HepG2 (cell line): ENCODE results near the gene RPAP3. TPM values are rescaled to one million over a fixed set of nuclear protein-coding genes. Genes with fewer than 3 reads are reported as not detected.

ENCODE experiments used
- ESRRA ChIP-seq: sonication (generic); formaldehyde crosslinking; IDR thresholded peaks from 2 replicates; pipeline ENCODE4 v1.5.1; 2020; ENCODE audit warnings: mild to moderate bottlenecking, low read depth, missing genetic modification reagents
- FOSL2 ChIP-seq: sonication (generic); formaldehyde crosslinking; IDR thresholded peaks from 2 replicates; pipeline ENCODE4 v1.4.0; 2020; ENCODE audit warnings: missing genetic modification reagents
- KAT7 ChIP-seq: IDR thresholded peaks from 2 replicates; pipeline ENCODE4 v1.6.1; 2018; ENCODE audit warnings: borderline replicate concordance, missing compliant biosample characterization
- THAP11 ChIP-seq: IDR thresholded peaks from 2 replicates; pipeline ENCODE4 v1.6.1; 2016; ENCODE audit warnings: missing biosample characterization, missing genetic modification reagents
- TRIM22 ChIP-seq: fragments of 450-650 bp; IDR thresholded peaks from 2 replicates; pipeline ENCODE4 v1.6.1; 2017
- YEATS2 ChIP-seq: sonication (generic); formaldehyde crosslinking; IDR thresholded peaks from 2 replicates; pipeline ENCODE4 v1.4.0; 2020; ENCODE audit warnings: missing genetic modification reagents, borderline replicate concordance
- ZNF142 ChIP-seq: sonication (generic); formaldehyde crosslinking; IDR thresholded peaks from 2 replicates; pipeline ENCODE4 v1.4.0; 2020; ENCODE audit warnings: missing genetic modification reagents
- ZNF225 ChIP-seq: sonication (generic); formaldehyde crosslinking; IDR thresholded peaks from 2 replicates; pipeline ENCODE4 v1.4.0; 2020; ENCODE audit warnings: mild to moderate bottlenecking, missing genetic modification reagents
- ZNF264 ChIP-seq: sonication (generic); formaldehyde crosslinking; IDR thresholded peaks from 2 replicates; pipeline ENCODE4 v1.4.0; 2020; ENCODE audit warnings: missing genetic modification reagents
- ZNF331 ChIP-seq: sonication (generic); formaldehyde crosslinking; IDR thresholded peaks from 2 replicates; pipeline ENCODE4 v1.4.0; 2020; ENCODE audit warnings: missing genetic modification reagents
- ZNF639 ChIP-seq: conservative IDR thresholded peaks from 2 replicates; pipeline ENCODE4 v1.6.1; 2018; ENCODE audit warnings: missing genetic modification reagents
- ZNF800 ChIP-seq: sonication (generic); formaldehyde crosslinking; IDR thresholded peaks from 2 replicates; pipeline ENCODE4 v1.4.0; 2020; ENCODE audit warnings: missing genetic modification reagents
- ZNF816 ChIP-seq: sonication (generic); formaldehyde crosslinking; IDR thresholded peaks from 2 replicates; pipeline ENCODE4 v1.8.0; 2022; ENCODE audit warnings: missing genetic modification reagents, mild to moderate bottlenecking, borderline replicate concordance
- polyA plus RNA-seq, 8 experiments: library from polyadenylated mRNA; depleted of rRNA in 3 of 8; stranded (reverse) in 7 of 8; unstranded in 1 of 8; fragments of >200 nt; fragmentation: Illumina TruSeq in 4 of 8; extraction: Trizol in 4 of 8; gene quantifications; 2 replicates each; pipeline versions ENCODE4 v1.2.1 to v1.2.3, GENCODE V29; 2011 to 2016; ENCODE audit warnings: low read depth in 4 of 8, missing spikeins in 1 of 8, mixed read lengths in 1 of 8; ENCODE audit not compliant: insufficient read depth in 1 of 8
- total RNA-seq, 5 experiments: library from RNA; depleted of rRNA; stranded (reverse); fragments of >200 nt; fragmentation: Illumina TruSeq; extraction: Trizol; gene quantifications; 2 replicates each; pipeline ENCODE4 v1.2.3, GENCODE V29; 2016; ENCODE audit warnings: low read depth in 1 of 5
- TF ChIP-seq, protein P1 (sequence below): sonication (generic); formaldehyde crosslinking; IDR thresholded peaks from 2 replicates; pipeline ENCODE4 v1.5.0; 2020; ENCODE audit warnings: missing genetic modification reagents
- TF ChIP-seq, protein P2 (sequence below): sonication (generic); IDR thresholded peaks from 2 replicates; pipeline ENCODE4 v1.6.1; 2016; ENCODE audit warnings: low read depth, borderline replicate concordance

The RPAP3 gene
- total and polyA plus RNA-seq, 2 of the 13 experiments (the other 11 are each of a cell fraction or from before 2014, with no cell fraction given): 8.8 to 32.8 TPM

GRCh38 chr12:47652521-47653234, 53.2 kb downstream of the RPAP3 start (continued):
- TF ChIP-seq ZNF639 (CRISPR knock-in tag): no peak
- 0 out of 2 replicates have a peak, but pooled peaks have one; percentile 49 for TF ChIP-seq KAT7 (CRISPR knock-in tag)
- no peak for TF ChIP-seq ZNF816
- 0 out of 2 replicates have a peak, but pooled peaks have one; percentile 38 for TF ChIP-seq THAP11 (CRISPR knock-in tag)
- peak; percentile 63; the same call in 1 of the 2 replicates for TF ChIP-seq ESRRA (CRISPR knock-in tag)
- TF ChIP-seq, protein P1, sequence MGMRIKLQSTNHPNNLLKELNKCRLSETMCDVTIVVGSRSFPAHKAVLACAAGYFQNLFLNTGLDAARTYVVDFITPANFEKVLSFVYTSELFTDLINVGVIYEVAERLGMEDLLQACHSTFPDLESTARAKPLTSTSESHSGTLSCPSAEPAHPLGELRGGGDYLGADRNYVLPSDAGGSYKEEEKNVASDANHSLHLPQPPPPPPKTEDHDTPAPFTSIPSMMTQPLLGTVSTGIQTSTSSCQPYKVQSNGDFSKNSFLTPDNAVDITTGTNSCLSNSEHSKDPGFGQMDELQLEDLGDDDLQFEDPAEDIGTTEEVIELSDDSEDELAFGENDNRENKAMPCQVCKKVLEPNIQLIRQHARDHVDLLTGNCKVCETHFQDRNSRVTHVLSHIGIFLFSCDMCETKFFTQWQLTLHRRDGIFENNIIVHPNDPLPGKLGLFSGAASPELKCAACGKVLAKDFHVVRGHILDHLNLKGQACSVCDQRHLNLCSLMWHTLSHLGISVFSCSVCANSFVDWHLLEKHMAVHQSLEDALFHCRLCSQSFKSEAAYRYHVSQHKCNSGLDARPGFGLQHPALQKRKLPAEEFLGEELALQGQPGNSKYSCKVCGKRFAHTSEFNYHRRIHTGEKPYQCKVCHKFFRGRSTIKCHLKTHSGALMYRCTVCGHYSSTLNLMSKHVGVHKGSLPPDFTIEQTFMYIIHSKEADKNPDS: peak; percentile 82
- no peak for TF ChIP-seq TRIM22
- TF ChIP-seq, protein P2, sequence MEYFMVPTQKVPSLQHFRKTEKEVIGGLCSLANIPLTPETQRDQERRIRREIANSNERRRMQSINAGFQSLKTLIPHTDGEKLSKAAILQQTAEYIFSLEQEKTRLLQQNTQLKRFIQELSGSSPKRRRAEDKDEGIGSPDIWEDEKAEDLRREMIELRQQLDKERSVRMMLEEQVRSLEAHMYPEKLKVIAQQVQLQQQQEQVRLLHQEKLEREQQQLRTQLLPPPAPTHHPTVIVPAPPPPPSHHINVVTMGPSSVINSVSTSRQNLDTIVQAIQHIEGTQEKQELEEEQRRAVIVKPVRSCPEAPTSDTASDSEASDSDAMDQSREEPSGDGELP: peak; percentile 93
- 0 out of 2 replicates have a peak, but pooled peaks have one; percentile 54 for TF ChIP-seq ZNF142
- TF ChIP-seq YEATS2 (CRISPR knock-in tag): peak; percentile 56; the same call in 1 of the 2 replicates
- no peak for TF ChIP-seq ZNF225 (CRISPR knock-in tag)
- peak; percentile 84 for TF ChIP-seq ZNF331 (CRISPR knock-in tag)
- TF ChIP-seq ZNF800 (CRISPR knock-in tag): 0 out of 2 replicates have a peak, but pooled peaks have one; percentile 27
- TF ChIP-seq FOSL2 (CRISPR knock-in tag): peak; percentile 40; the same call in 1 of the 2 replicates
- peak; percentile 72; the same call in 1 of the 2 replicates for TF ChIP-seq ZNF264 (CRISPR knock-in tag)
